ENCODE data around the gene PGBD1.

PGBD1 gene

DNA sequence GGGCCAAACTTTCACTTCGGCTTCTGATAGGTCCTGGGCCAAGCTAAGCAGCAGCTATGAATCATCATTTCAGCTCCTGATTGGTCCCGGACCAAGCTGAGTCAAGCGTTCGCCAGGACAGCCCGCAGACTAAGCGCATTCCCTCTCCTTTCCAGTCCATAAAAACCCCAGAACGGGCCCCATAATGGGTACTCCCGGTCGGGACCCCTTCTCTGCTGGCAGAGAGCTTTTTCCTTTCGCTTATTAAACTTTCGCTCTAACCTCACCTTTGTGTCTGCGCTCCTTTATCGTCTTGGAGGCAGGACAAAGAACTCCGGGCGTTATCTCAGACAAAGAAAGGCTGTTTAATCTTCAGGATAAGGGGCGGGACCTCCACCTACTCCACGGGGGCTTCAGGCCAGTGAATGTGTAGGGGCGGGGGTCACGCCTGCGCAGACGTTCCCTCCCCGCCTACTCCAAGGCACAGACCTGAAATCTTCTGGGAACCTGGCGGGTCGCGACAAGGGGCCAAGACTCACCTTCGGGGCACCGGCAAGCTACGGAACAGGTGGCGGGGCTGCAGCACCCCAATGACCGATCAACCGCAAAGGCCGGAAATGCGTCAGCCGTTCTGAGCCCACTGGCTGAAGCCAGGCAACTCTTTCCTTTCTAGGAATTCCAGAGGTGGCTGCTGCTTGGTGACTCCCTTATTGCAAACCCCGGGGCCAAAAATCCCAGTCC lies 54.4 kb downstream of the PGBD1 start, which contains the start of gene ZSCAN31:
TSS of gene ZSCAN31 (minus strand) at position 585 of the 720 bp plus-strand sequence. CDS start 6,465 bp downstream, outside the sequence.
- no peak for TF ChIP-seq GATA3 (IDR thresholded peaks at IDR 0.05; ENCODE audit: low read depth, low read length)

DNA sequence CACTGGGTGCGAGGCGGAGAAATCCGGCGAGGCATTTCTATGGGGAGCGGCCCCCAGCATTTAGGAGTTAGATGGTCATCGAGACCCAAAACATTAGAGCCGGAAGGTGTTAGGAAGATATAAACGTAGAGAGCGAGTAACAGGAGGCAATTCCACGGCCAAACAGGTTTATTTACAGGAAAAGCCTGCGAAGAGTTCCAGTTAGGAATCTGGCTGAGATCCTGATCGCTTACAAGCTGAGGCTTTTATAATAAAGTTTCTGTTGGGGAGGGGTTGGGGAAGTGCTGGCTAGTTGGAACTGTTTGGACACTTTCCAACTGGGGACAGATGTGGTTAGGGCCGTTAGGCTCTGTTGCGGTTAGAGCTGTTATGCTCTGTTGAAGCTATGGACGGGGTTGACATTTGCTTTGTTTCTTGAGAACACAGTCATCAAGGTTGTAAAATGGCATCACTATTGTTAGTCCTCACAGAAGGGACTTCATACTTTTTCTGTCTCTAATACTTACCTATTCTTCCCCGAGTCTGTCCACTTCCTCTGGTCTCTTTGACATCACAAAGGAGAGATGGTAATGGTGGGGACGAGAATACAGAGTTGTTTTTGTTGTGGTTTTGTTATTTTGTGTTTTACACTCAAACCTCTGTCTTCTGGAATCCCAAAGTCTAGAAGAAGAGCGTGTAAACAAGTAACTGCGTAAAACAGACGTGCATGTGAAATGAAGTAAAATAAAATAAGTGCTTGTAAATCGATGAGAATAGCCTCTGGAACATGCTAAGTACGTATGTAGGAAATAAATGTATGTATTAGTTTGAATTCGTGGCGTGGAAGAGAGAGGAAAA lies 55.1 kb downstream of the PGBD1 start:
- no peak for TF ChIP-seq GATA3 (IDR thresholded peaks at IDR 0.05; ENCODE audit: low read depth, low read length)

DNA sequence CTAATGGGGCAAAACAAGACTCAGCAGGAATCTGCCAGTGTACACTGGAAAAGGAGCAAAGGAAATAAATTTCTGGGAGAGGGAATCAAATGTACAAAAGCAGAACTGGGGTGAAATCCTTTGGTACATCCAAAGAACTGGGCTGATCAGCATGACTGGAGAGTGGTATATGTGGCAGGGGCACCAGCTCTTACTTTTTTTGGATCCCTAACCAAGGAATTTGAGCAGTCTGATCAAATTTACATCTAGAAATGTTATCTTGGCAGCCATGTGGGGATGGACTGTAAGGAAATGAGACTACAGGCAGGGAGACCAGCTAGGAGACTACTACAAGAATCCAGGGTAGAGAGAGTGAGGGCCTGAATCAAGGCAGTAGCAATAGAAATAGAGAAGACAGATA lies 55.7 kb downstream of the PGBD1 start:
- TF ChIP-seq GATA2 (IDR thresholded peaks at IDR 0.05; ENCODE audit: low read depth, low read length) (no peak), GATA3 (IDR thresholded peaks at IDR 0.05; ENCODE audit: low read depth, low read length) (no peak)

DNA sequence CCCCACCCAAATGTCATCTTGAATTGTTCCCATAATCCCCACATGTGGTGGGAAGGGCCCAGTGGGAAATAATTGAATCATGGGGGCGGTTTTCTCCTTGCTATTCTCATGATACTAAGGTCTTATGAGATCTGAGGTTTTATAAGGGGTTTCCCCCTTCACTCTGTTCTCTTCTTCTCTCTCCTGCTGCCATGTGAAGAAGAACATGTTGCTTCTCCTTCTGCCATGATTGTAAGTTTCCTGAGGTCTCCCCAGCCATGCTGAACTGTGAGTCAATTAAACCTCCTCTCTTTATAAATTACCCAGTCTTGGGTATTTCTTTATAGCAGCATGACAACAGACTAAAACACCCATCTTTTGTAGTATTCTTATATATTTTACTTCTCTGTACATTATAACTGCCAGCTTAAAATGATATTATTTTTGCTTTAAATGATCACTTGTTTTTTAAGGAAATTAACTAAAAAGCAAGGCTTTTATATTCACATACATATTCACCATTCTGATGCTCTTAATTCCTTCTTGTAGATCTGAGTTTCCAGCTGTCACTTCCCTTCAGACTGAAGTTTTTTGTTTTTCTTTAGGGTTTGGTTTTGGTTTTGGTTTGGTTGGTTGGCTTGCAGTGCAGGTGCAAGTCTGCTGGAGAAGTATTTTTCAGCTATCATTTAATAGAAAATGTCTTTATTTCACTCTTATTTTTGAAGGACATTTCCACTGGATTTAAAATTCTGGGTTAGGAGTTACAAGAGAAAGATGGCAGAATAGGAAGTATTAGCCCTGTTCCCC lies 59.1 kb downstream of the PGBD1 start:
- TF ChIP-seq GATA2 (IDR thresholded peaks at IDR 0.05; ENCODE audit: low read depth, low read length) (no peak), GATA3 (IDR thresholded peaks at IDR 0.05; ENCODE audit: low read depth, low read length) (no peak)

DNA sequence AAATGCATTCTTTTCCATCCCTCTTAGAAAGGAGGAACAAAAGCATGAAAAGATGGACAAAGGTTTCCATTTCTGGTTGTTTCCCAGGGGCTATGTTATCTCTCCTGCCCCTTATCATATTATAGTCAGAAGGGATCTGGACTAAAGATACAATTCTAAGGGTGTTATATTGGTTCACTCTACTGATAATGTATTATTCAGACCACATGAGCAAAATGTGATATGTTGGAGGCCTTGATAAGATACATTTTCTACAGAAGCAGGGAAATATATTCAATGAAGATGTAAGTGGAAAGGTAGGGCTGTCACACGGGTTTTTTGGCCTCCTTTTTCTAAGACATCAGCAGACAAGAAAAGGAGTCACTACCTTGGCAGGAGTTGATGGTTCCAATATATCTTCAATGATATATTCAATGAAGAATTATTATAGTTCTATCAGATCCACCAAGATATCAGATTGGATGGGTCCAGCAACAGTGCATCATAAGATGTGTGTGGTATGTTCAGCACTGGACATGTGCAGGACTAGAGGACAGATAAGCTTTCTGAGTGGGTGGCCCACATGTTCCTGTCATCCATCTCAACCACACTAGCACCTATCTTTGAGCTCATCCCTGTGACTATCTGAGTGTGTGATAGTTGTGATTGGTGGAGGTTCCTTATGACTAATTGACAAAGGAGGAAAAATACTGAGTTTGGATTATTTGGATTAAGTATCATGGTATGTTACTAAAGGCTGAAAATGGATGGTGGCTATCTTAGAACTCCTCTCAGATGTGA lies 62.7 kb downstream of the PGBD1 start:
- no peak for TF ChIP-seq GATA3 (IDR thresholded peaks at IDR 0.05; ENCODE audit: low read depth, low read length)
- TF ChIP-seq GATA2 (IDR thresholded peaks at IDR 0.05; ENCODE audit: low read depth, low read length) = no peak

DNA sequence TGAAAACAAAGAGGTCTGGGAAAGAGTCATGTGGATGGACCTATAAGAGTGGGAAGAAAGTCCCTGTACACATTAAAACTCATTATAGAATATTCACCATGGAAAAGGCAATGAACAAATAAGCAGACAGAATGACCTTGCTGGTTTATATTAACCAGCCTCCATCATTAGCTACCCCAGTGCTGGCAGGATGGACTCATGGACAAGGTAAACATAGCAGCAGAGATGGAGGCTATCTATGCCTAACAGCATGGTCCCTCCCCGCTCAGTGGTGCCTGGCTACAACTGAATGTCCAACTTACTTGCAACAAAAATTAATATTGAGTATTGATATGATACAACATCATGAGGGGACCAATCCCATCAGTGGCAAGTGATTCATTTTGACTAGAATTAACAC lies 63.8 kb downstream of the PGBD1 start:
- TF ChIP-seq GATA2 (IDR thresholded peaks at IDR 0.05; ENCODE audit: low read depth, low read length) (no peak), GATA3 (IDR thresholded peaks at IDR 0.05; ENCODE audit: low read depth, low read length) (no peak)

DNA sequence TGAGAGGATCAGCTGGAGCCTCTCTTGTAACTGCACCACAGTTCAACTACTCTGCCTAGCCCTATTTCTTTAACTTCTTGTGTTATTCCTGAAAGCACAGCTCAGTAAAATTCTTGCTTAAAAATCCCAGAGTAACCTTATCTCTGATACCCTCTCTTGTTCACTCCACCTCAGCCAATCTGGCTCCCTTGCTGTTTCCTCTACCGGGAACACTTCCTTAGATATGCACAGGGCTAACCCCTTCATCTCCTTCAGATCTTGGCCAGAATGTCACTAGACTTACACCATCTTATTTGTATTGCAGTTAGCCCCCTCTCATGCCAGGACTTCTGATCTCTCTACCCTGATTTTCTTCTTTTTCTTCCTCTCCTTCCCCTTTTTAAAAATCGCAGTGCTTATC lies 65.7 kb downstream of the PGBD1 start:
- TF ChIP-seq GATA3 (IDR thresholded peaks at IDR 0.05; ENCODE audit: low read depth, low read length) = no peak
- TF ChIP-seq GATA2 (IDR thresholded peaks at IDR 0.05; ENCODE audit: low read depth, low read length) = no peak

DNA sequence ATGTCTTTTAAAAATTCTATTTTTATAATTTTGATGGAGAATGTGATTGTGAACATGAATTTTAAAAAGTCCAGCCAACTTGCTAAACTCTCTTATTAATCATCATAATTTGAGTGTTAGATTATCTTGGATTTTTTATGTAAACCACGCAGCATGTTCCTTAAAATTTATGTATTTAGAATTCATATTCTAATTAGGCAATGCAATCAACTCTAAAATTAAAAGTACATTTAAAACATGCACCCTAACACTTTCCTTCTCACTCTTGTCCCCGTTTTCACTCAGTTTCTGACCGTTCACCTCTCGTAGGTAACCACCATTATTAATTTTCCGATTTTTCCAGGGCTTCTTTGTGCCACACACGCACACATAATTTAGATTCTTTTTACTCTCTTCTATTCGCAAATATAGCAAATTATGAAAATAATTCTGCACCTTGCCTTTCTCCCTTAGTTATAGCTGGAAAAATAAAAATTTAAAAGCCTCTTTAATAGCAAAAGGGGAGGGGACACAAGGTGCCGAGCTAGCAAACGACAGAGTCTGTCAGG lies 68.0 kb downstream of the PGBD1 start:
- no peak for TF ChIP-seq GATA3 (IDR thresholded peaks at IDR 0.05; ENCODE audit: low read depth, low read length)
- no peak for TF ChIP-seq GATA2 (IDR thresholded peaks at IDR 0.05; ENCODE audit: low read depth, low read length)

DNA sequence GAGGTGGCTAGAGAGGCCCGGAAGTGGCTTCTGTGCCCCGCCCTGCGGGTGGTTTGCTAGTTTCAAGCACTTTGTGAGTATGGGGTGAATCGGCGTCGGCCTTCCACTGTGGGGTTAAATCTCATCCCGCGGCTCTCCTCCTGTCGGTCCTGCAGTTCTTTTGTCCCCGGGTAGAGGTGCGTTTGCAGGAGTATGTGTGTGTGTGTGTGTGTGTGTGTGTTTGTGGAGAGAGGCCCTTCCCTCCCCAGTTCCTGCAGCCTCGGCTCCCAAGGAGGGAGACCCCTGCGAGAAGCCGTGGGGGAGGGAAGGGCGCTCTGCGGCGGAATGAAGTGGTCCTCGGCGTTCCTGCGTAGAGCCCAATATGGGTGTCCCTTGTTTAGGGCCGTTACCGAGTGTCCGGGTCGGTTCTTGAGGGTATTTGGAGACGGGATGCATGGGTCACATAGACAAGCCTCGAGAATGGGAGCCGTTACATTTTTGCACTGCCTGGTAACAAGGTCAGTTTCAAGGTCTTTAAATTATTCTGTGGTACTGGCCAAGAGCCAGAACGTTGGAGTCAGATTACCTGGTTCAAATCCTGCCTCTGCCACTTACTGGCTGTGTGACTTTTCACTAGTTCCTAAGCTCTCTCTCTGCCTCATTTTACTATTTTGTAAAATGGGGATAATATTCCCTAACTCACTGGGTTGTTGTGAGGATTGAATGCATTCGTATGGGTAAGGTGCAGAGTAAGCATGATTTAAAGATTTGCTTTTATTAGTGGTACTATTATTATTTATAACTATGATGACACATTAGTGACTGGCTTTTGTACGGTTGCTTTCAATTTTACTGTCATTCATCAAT lies 68.7 kb downstream of the PGBD1 start, which contains the start of gene ZKSCAN3:
TSS of gene ZKSCAN3 (plus strand) at position 56 of the 846 bp plus-strand sequence. CDS start 9,640 bp downstream, outside the sequence.
- TF ChIP-seq GATA3 (IDR thresholded peaks at IDR 0.05; ENCODE audit: low read depth, low read length) = no peak
- no peak for TF ChIP-seq GATA2 (IDR thresholded peaks at IDR 0.05; ENCODE audit: low read depth, low read length)

DNA sequence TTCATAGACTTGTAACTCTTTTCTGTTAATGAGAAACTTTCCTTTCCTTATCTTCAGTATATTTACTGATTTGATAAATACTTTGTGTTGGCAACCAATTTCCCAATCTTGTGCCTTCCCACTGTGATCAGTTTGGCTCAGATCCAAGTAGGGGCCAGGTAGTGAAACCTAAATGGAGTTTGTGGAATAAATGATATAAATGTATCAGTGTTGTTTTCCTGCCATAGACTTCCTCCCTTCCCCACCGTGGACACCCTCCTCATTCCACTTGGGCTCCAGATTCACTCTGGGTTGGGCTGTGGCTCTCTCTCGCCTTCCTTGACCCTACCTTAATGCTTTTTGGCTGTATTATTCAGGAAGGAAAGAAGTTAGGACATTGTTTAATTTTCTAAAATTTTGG lies 69.7 kb downstream of the PGBD1 start:
- TF ChIP-seq GATA3 (IDR thresholded peaks at IDR 0.05; ENCODE audit: low read depth, low read length) (no peak), GATA2 (IDR thresholded peaks at IDR 0.05; ENCODE audit: low read depth, low read length) (no peak)

DNA sequence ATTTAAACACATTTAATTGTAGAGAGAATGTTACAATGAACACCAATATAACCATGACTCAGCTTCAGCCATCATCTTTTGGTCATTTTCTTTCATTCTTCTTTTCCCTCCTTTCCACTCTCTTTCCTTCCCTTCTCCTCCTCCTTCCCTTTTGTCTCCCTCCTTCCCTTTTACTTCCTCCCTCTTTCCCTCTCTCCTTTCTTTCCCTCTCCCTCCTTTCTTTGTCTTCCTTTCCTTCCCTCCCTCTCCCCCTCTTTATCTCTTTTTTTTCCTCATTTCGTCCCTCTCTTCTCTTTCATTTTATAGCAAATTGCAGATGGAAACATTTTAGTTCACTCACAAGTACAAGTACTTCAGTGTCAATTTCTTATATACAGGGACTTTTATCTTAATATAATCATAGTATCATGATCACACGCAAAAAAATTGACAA lies 70.1 kb downstream of the PGBD1 start:
- TF ChIP-seq GATA2 (IDR thresholded peaks at IDR 0.05; ENCODE audit: low read depth, low read length) (no peak), GATA3 (IDR thresholded peaks at IDR 0.05; ENCODE audit: low read depth, low read length) (no peak)

Measured in SH-SY5Y (cell line).